ENCODE data around the gene VWA3A.

Gene VWA3A

GRCh38 chr16:22203091-22203490, 110.8 kb downstream of the VWA3A start:
- Histone ChIP-seq H3K27ac (replicated peaks) (no peak overlapping the region), H3K27me3 (ENCODE audit: insufficient read depth, poor library complexity, severe bottlenecking) (no peaks in the 10 kb centered on the region), H3K4me3 (replicated peaks; ENCODE audit: insufficient read depth, low read length) (no peak overlapping the region)
- TF ChIP-seq, protein P1, sequence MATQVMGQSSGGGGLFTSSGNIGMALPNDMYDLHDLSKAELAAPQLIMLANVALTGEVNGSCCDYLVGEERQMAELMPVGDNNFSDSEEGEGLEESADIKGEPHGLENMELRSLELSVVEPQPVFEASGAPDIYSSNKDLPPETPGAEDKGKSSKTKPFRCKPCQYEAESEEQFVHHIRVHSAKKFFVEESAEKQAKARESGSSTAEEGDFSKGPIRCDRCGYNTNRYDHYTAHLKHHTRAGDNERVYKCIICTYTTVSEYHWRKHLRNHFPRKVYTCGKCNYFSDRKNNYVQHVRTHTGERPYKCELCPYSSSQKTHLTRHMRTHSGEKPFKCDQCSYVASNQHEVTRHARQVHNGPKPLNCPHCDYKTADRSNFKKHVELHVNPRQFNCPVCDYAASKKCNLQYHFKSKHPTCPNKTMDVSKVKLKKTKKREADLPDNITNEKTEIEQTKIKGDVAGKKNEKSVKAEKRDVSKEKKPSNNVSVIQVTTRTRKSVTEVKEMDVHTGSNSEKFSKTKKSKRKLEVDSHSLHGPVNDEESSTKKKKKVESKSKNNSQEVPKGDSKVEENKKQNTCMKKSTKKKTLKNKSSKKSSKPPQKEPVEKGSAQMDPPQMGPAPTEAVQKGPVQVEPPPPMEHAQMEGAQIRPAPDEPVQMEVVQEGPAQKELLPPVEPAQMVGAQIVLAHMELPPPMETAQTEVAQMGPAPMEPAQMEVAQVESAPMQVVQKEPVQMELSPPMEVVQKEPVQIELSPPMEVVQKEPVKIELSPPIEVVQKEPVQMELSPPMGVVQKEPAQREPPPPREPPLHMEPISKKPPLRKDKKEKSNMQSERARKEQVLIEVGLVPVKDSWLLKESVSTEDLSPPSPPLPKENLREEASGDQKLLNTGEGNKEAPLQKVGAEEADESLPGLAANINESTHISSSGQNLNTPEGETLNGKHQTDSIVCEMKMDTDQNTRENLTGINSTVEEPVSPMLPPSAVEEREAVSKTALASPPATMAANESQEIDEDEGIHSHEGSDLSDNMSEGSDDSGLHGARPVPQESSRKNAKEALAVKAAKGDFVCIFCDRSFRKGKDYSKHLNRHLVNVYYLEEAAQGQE (IDR thresholded peaks at IDR 0.05; ENCODE audit: insufficient replicate concordance, low read depth) = no peak
- TF ChIP-seq SPI1 (IDR thresholded peaks at IDR 0.05; ENCODE audit: borderline replicate concordance, low read depth) = no peak
- TF ChIP-seq GABPA (IDR thresholded peaks at IDR 0.05; ENCODE audit: low read depth) = no peak
- TF ChIP-seq, protein P2, sequence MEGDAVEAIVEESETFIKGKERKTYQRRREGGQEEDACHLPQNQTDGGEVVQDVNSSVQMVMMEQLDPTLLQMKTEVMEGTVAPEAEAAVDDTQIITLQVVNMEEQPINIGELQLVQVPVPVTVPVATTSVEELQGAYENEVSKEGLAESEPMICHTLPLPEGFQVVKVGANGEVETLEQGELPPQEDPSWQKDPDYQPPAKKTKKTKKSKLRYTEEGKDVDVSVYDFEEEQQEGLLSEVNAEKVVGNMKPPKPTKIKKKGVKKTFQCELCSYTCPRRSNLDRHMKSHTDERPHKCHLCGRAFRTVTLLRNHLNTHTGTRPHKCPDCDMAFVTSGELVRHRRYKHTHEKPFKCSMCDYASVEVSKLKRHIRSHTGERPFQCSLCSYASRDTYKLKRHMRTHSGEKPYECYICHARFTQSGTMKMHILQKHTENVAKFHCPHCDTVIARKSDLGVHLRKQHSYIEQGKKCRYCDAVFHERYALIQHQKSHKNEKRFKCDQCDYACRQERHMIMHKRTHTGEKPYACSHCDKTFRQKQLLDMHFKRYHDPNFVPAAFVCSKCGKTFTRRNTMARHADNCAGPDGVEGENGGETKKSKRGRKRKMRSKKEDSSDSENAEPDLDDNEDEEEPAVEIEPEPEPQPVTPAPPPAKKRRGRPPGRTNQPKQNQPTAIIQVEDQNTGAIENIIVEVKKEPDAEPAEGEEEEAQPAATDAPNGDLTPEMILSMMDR (IDR thresholded peaks at IDR 0.05; ENCODE audit: insufficient read depth, low read length) = no peak
- TF ChIP-seq POLR2AphosphoS5 (IDR thresholded peaks at IDR 0.05; ENCODE audit: low read depth) = no peak
- DNase-seq (ENCODE audit: low read depth in 1 of 2, low spot score in 1 of 2) = no peak

DNA sequence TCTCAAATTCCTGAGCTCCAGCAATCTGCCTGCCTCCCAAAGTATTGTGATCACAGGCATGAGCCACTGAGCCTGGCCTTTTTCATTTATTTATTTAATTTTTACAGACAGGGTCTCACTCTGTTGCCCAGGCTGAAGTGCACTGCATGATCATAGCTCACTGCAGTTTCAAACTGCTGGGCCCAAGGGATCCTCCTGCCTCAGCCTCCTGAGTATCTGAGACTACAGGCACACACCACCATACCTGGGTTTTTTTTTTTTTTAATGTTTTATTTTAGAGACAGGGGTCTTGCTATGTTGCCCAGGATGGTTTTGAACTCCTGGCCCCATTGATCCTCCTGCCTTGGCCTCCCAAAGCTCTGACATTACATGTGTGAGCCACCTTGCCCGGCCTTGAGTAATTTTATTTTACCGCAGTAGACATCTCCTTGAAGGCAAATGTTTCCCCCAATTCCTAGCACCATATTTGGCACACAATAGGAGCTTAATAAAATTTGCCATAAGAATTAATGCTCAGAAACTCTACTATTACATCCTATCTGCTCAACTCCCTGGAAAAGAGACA, 111.8 kb downstream of the VWA3A start:
- TF ChIP-seq, protein P1 (IDR thresholded peaks at IDR 0.05; ENCODE audit: insufficient replicate concordance, low read depth) = no peak
- TF ChIP-seq SPI1 (IDR thresholded peaks at IDR 0.05; ENCODE audit: borderline replicate concordance, low read depth) (no peak), GABPA (IDR thresholded peaks at IDR 0.05; ENCODE audit: low read depth) (no peak), POLR2AphosphoS5 (IDR thresholded peaks at IDR 0.05; ENCODE audit: low read depth) (no peak)
- TF ChIP-seq, protein P2 (IDR thresholded peaks at IDR 0.05; ENCODE audit: insufficient read depth, low read length) = no peak
- Histone ChIP-seq H3K4me3 (replicated peaks; ENCODE audit: insufficient read depth, low read length) (no peak overlapping the region), H3K27me3 (ENCODE audit: insufficient read depth, poor library complexity, severe bottlenecking) (no peaks in the 10 kb centered on the region), H3K27ac (replicated peaks) (no peak overlapping the region)
- DNase-seq (ENCODE audit: low read depth in 1 of 2, low spot score in 1 of 2) = no peak

DNA sequence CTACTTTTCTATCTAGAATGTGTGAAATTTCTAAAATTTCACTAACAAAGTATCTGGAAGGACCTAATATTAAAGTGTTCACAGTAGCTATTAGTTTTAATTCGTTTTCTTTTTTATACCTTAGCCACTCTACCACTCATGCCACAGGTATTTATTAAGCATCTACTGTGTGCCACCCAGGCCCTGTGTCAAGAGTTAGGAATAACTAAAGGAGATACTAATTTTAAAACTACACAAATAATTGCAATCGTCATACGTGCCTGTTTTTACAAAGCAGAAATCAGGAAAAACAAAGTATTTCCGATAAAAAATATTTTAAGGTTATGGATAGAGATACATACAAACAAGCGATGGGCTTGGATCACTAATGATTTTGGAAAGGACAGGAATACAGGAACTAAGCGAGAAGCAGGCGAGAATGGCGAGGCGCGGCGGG, 113.3 kb downstream of the VWA3A start:
- Histone ChIP-seq H3K27me3 (ENCODE audit: insufficient read depth, poor library complexity, severe bottlenecking) (no peaks in the 10 kb centered on the region), H3K4me3 (replicated peaks; ENCODE audit: insufficient read depth, low read length) (peak overlapping the region; percentile 91), H3K27ac (replicated peaks) (peak overlapping the region; percentile 88)
- DNase-seq (ENCODE audit: low read depth in 1 of 2, low spot score in 1 of 2) = no peak
- TF ChIP-seq POLR2AphosphoS5 (IDR thresholded peaks at IDR 0.05; ENCODE audit: low read depth) (no peak), GABPA (IDR thresholded peaks at IDR 0.05; ENCODE audit: low read depth) (no peak), SPI1 (IDR thresholded peaks at IDR 0.05; ENCODE audit: borderline replicate concordance, low read depth) (no peak)
- TF ChIP-seq, protein P2 (IDR thresholded peaks at IDR 0.05; ENCODE audit: insufficient read depth, low read length) = no peak
- TF ChIP-seq, protein P1 (IDR thresholded peaks at IDR 0.05; ENCODE audit: insufficient replicate concordance, low read depth) = no peak

All from HL-60 (cell line).